HL-60 (cell line): ENCODE results near the gene STIMATE.

Source experiments
- GABPA ChIP-seq: IDR thresholded peaks from 2 replicates; pipeline ENCODE4 v1.6.1; 2012; ENCODE audit warnings: low read depth
- POLR2AphosphoS5 ChIP-seq: IDR thresholded peaks from 2 replicates; pipeline ENCODE4 v1.6.1; 2012; ENCODE audit warnings: low read depth
- TF ChIP-seq, protein P1 (sequence below): IDR thresholded peaks from one replicate; pipeline ENCODE4 v1.5.1; 2011; ENCODE audit warnings: low read length, control low read depth, inconsistent platforms; ENCODE audit not compliant: insufficient read depth
- TF ChIP-seq, protein P2 (sequence below): IDR thresholded peaks from 2 replicates; pipeline ENCODE4 v1.6.1; 2012; ENCODE audit warnings: low read depth; ENCODE audit not compliant: insufficient replicate concordance

DNA sequence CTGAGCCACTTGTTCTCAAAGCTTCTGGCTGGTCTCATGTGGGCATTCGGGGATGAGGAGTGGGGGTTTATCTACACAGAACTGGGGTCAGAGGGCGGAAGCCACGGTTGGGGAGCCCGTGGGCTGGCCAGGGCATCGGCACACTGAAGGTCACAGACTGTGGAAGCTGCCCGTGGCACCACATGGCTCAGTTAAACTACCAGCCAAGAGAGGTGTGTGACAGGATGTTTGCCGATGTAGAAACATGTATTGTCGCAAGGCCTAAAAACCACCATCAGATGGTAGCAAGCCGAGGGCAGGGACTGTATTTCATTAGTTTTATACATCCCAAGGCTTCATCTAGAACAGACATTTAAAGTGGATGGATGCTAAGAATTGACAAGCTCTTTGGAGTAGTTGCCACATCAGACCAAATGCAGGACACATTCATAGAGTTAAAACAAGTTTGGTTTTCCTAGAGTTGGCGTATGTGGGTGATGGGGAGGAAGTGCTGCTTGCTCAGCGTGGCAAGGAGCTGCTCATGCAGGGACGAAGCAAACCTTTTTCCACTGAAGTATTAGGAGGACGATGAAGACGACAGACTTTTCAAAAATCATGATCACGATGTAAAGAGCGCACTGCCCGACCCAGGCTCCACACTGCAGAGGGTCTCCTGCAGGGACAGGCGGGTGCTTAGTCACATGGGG, 52.9 kb downstream of the STIMATE start:
- TF ChIP-seq, protein P1, sequence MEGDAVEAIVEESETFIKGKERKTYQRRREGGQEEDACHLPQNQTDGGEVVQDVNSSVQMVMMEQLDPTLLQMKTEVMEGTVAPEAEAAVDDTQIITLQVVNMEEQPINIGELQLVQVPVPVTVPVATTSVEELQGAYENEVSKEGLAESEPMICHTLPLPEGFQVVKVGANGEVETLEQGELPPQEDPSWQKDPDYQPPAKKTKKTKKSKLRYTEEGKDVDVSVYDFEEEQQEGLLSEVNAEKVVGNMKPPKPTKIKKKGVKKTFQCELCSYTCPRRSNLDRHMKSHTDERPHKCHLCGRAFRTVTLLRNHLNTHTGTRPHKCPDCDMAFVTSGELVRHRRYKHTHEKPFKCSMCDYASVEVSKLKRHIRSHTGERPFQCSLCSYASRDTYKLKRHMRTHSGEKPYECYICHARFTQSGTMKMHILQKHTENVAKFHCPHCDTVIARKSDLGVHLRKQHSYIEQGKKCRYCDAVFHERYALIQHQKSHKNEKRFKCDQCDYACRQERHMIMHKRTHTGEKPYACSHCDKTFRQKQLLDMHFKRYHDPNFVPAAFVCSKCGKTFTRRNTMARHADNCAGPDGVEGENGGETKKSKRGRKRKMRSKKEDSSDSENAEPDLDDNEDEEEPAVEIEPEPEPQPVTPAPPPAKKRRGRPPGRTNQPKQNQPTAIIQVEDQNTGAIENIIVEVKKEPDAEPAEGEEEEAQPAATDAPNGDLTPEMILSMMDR: no peak
- TF ChIP-seq, protein P2, sequence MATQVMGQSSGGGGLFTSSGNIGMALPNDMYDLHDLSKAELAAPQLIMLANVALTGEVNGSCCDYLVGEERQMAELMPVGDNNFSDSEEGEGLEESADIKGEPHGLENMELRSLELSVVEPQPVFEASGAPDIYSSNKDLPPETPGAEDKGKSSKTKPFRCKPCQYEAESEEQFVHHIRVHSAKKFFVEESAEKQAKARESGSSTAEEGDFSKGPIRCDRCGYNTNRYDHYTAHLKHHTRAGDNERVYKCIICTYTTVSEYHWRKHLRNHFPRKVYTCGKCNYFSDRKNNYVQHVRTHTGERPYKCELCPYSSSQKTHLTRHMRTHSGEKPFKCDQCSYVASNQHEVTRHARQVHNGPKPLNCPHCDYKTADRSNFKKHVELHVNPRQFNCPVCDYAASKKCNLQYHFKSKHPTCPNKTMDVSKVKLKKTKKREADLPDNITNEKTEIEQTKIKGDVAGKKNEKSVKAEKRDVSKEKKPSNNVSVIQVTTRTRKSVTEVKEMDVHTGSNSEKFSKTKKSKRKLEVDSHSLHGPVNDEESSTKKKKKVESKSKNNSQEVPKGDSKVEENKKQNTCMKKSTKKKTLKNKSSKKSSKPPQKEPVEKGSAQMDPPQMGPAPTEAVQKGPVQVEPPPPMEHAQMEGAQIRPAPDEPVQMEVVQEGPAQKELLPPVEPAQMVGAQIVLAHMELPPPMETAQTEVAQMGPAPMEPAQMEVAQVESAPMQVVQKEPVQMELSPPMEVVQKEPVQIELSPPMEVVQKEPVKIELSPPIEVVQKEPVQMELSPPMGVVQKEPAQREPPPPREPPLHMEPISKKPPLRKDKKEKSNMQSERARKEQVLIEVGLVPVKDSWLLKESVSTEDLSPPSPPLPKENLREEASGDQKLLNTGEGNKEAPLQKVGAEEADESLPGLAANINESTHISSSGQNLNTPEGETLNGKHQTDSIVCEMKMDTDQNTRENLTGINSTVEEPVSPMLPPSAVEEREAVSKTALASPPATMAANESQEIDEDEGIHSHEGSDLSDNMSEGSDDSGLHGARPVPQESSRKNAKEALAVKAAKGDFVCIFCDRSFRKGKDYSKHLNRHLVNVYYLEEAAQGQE: no peak
- TF ChIP-seq POLR2AphosphoS5 (peak; percentile 47; the same call in 1 of the 2 replicates), GABPA (no peak)
